Stimulated activated CD8-positive, alpha-beta memory T cell treated with anti-CD3 and anti-CD28 coated beads, Interleukin-12 subunit alpha, Interleukin-12 subunit beta, amount 100 ng/mL, for 1 hour (primary cell): Measurements from ENCODE around the gene HDLBP.

Experiments
- DNase-seq: peaks from one replicate; pipeline ENCODE4 v3.0.0-alpha.2; 2020; ENCODE audit warnings: low read depth

The HDLBP gene

GRCh38 chr2:241229563-241230401, 85.7 kb downstream of the HDLBP start:
- DNase-seq, result no peak

- DNase-seq, result no peak
These were observed 86.5 kb downstream of the HDLBP start for GRCh38 chr2:241228860-241229516.

- DNase-seq, result no peak
These were observed 87.2 kb downstream of the HDLBP start for GRCh38 chr2:241228081-241228859.

- DNase-seq, result no peak
These were observed 87.9 kb downstream of the HDLBP start for GRCh38 chr2:241227594-241227993.

GRCh38 chr2:241226723-241227572, 88.5 kb downstream of the HDLBP start:
- DNase-seq, result no peak

- DNase-seq, result no peak
These were observed 89.5 kb downstream of the HDLBP start for GRCh38 chr2:241225983-241226382.

- no peak for DNase-seq
These were observed 89.9 kb downstream of the HDLBP start for GRCh38 chr2:241225545-241225944.

- DNase-seq, result no peak
These were observed 90.5 kb downstream of the HDLBP start for GRCh38 chr2:241224851-241225438.

- no peak for DNase-seq
These were observed 91.2 kb downstream of the HDLBP start for GRCh38 chr2:241224018-241224850.

GRCh38 chr2:241223211-241224017, 92.1 kb downstream of the HDLBP start:
- no peak for DNase-seq

GRCh38 chr2:241219856-241220356, 95.6 kb downstream of the HDLBP start:
- no peak for DNase-seq

- DNase-seq, result no peak
These were observed 96.5 kb downstream of the HDLBP start for GRCh38 chr2:241219030-241219382.

GRCh38 chr2:241218131-241219029, 97.1 kb downstream of the HDLBP start:
- no peak for DNase-seq

GRCh38 chr2:241217320-241218031, 98.0 kb downstream of the HDLBP start:
- peak; percentile 13 for DNase-seq

GRCh38 chr2:241216211-241216761, 99.2 kb downstream of the HDLBP start:
- no peak for DNase-seq

GRCh38 chr2:241215421-241215820, 100.1 kb downstream of the HDLBP start:
- DNase-seq, result no peak

- DNase-seq, result no peak
These were observed 100.7 kb downstream of the HDLBP start for GRCh38 chr2:241214766-241215165.
